ENCODE data around the gene CARMIL3.
A peak's percentile ranks its signal among the peaks of the same experiment; 100 is the strongest.
"Not testable (repeated sequence)": the region's sequence is repeated elsewhere in the genome, so short reads cannot be mapped to it uniquely, and the experiment has no call there.

CARMIL3 gene

GRCh38 chr14:24096545-24097181 is 44.9 kb downstream of the CARMIL3 start:
- no peak for DNase-seq (ENCODE audit: low read depth)

DNA sequence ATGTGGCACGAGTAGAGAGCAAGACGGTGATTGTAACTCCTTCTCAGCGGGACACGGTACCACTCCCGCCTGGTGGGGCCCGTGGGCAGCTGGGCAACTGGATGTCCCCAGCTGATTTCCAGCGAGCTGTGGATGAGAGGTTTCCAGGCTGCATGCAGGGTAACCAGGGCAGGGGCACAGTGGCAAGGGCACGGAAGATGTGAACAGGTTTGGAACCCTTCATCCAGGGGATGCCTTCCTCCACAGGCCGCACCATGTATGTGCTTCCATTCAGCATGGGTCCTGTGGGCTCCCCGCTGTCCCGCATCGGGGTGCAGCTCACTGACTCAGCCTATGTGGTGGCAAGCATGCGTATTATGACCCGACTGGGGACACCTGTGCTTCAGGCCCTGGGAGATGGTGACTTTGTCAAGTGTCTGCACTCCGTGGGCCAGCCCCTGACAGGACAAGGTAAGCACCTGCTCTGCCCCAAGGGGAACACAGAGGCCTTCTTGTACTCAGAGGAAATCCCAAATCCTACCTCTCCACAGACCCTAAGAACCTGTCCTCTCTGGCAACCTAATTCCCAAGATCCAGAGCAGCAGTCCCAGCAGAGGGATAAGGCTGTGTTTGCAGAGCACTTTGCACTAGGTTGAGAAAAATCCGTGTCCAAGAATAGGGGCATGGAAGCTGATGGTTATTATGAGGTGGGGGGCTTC is 46.6 kb downstream of the CARMIL3 start:
- DNase-seq (ENCODE audit: low read depth) = no peak

GRCh38 chr14:24098927-24099813 is 47.4 kb downstream of the CARMIL3 start:
- no peak for DNase-seq (ENCODE audit: low read depth)

DNA sequence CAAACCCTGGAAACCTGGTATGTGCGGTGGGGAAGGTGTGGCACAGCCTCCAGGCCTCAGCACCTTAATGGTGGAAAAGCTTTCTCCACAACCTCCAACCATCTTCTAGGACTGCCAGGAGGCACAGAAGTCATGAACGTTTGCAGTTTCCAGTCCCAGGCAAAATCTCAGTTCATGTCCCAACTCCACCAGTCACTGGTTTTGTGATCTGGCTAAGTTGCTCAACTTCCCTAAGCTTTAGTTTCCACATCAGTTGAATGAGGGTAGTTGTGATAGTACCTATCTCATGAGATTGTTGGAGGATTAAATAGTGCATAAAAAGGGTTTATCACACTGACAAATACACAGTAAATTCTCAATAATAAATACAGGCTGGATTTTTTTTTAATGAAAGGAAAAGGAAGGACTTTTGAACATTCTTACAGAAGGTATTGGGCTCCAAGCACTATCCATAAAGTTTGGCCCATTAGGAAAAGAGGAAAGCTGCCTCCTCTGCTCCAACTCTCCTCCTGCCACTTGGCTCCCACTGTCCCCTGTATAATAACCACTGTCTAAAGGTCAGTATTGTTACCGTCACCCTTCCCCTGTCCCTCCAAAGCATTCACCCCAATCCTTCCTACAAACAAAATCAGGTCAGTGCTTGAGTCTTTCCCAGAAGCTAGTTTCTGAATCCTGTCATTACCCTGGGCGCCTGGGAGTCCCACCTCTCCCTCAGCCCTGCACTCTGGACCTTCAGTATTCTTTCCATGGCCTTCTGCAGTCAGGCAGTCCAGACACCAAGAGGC is 48.6 kb downstream of the CARMIL3 start:
- no peak for DNase-seq (ENCODE audit: low read depth)

DNA sequence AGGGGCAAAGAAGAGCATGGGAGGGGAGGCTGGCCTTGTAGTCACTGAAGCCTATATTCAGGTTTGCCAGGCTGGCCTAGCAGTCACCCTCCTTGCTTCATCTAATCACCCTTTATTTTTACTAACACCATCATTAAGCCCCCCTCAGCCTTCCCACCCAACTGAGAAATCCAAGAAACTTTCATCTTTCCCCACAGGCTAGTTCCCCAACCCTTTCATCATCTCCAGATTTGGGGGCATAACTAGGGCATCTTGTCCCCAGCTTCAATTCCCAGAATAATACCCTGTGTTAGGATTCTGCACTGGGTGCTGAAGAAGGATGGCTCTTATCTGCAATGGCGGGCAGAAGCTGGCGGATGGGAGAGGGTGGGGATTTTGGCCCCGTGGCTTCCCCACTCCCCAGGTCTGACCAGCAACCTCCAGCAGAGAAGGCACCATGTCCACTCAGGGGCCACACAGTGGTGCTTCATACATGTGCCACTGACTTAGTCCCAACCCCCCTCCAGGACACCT is 49.2 kb downstream of the CARMIL3 start:
- no peak for DNase-seq (ENCODE audit: low read depth)

DNA sequence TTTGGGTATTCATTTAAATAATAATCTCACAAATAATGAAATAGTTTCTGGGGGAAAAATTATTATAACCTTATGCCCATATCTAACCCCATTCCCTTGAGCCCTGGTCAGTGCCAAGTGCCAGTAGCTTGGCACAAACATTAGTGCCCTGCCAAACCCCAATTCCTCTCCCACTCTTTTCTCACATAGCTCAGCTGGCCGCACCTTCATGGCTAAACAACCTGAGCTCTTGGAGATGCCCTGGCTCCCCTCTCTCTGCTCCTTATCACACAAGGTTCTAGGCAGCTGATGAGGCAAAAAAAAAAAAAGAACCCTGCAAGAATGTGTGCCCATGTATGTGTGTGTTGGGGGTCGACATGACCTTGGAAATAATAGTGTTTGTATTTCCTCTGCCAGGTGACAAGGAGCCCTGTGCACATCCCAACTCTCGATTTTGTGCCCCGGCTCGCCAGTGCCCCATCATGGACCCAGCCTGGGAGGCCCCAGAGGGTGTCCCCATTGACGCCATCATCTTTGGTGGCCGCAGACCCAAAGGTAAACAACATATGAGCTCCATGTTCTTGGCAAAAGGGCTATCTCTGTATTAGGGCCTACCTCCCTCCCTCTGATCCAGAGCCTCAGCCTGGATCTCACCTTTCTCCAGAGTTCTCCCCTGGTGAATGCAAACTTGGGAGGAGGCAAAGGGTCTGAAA is 50.7 kb downstream of the CARMIL3 start:
- no peak for DNase-seq (ENCODE audit: low read depth)

DNA sequence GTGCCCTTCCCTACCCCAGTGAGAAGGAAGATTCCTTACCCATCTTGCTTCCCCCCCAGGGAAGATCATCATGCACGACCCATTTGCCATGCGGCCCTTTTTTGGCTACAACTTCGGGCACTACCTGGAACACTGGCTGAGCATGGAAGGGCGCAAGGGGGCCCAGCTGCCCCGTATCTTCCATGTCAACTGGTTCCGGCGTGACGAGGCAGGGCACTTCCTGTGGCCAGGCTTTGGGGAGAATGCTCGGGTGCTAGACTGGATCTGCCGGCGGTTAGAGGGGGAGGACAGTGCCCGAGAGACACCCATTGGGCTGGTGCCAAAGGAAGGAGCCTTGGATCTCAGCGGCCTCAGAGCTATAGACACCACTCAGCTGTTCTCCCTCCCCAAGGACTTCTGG is 51.6 kb downstream of the CARMIL3 start:
- no peak for DNase-seq (ENCODE audit: low read depth)

- DNase-seq (ENCODE audit: low read depth) = not testable (repeated sequence)
These were observed 53.9 kb downstream of the CARMIL3 start for GRCh38 chr14:24105609-24106239.

- DNase-seq (ENCODE audit: low read depth) = no peak
These were observed 55.0 kb downstream of the CARMIL3 start for GRCh38 chr14:24106672-24107271.

- no peak for DNase-seq (ENCODE audit: low read depth)
These were observed 56.6 kb downstream of the CARMIL3 start for GRCh38 chr14:24108336-24108874.

GRCh38 chr14:24110060-24110459 is 58.3 kb downstream of the CARMIL3 start:
- no peak for DNase-seq (ENCODE audit: low read depth)

GRCh38 chr14:24110523-24110922 is 58.7 kb downstream of the CARMIL3 start:
- no peak for DNase-seq (ENCODE audit: low read depth)

DNA sequence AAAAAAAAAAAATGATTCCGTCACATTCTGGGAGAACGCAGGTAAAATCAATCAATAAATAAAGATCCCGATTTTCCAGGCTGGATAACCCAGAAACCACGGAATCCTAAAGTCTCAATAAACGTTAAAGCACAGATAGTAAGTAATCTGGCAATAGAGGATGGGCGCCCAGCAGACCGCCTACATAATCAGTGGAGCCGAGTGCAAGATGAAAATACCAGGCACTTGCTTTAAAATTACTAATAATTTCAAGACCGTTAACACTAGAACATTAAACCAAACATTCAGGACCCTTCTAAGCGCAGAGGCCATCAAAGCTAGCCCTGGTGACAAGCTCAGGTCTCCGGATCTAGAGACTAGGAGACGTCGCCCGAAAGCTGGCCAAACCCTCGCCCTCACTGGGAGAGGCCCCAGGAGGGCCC is 61.6 kb downstream of the CARMIL3 start:
- DNase-seq (ENCODE audit: low read depth) = no peak

DNA sequence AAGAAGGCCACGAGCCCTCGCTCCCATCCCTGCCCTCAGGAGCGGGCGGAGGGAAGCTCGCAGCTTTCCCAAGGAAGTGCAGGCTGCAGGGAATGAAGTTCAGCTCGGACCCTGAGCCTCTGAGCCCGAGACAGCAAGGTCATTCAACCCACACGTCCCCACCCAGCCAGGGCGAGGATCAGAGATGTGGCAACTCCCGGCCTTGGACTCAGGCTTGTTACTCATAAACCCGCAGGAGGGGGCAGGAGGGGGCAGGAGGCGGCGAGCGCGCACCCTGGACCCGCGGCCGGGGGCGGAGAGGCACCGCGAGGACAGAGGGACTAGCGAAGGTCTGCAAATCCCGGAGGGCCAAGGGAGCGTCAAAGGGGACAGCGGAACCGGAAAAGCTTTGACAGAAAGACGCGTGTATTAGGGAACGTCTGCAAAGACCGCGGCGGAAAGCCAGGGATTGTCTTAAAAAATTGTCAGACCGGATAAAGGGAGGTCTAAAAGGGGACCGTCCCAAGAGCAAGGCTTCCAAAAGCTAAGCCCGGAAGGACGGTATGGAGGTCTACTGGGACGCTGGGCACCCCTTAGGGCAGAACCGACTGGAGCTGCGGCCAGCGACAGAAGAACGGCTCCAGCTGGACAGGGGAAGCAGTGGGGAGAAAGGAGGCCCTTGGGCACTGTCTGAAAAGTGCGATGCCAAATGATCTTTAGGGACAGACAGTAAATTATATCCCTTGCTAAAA is 62.2 kb downstream of the CARMIL3 start:
- DNase-seq (ENCODE audit: low read depth) = peak; percentile 81

GRCh38 chr14:24114532-24115421 is 63.0 kb downstream of the CARMIL3 start, which contains the start of the genes DCAF11 and NRL:
Gene DCAF11, plus strand, starts transcription at chr14:24114777. Its CDS starts 818 bp downstream, at chr14:24115595.
Gene NRL, minus strand, starts transcription at chr14:24114949. Its CDS starts 32,101 bp downstream, at chr14:24082848.
- DNase-seq (ENCODE audit: low read depth) = peak; percentile 99

DNA sequence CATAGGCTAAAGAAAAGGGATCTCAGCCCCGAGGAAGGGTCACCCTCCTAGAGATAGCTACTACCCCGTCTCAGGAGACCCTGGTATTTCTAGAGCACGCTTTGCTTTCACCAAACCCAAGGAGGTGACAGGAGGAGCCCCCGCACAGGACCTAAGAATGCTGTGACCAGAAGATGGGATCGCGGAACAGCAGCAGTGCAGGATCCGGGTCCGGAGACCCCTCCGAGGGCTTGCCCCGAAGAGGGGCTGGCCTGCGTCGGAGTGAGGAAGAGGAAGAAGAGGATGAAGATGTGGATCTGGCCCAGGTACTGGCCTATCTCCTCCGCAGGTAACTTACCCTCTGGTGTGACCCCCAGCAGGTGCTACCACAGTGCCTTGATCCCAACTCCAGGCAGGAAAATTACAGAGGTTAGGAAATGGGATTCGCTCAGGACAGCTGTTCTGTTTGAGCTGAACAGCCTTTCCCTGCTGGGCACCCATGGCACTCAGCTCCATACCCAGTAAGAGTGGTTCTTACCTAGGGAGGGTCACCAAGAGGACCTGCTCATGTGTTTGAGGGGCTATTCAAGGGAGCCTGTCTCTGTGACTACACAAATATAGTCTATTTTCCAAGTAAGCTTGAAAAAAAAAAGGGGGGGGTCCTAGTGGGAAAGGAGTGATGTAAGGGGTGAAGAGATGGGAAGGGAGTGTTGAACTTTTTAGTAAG is 63.8 kb downstream of the CARMIL3 start:
- DNase-seq (ENCODE audit: low read depth) = no peak

DNA sequence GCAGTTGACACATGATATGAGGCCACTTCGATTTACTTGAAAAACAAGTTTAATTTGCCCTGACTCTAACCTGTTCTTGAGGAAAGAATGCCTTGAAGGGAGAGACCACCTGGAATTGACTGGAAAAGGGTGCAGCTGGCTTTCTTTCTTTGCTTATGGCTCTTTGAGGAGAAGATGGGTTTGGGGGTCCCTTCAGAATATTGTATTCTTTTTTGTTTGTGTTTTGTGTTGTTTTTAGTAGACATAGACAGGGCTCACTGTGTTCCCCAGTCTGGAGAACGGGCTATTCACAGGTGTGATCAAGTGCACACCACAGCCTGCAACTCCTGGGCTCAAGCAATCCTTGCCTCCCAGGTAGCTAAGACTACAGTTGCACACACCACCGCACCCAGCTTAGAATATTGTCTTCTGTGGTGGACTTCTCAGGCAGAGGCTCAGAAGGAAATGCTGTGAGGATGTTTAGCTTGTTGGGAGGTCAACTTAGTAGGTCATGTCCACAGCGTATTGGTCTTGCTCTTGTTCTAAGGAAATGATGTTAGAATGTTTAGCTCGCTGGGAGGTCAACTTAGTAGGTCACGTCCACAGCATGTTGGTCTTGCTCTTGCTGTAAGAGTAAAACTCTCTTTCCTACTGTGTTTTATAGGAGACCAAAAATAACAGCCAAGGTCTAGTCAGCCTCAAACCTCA is 64.5 kb downstream of the CARMIL3 start:
- no peak for DNase-seq (ENCODE audit: low read depth)

Measured in stromal cell of bone marrow (primary cell).